ENCODE measurements around the gene HMCES. TPM values are rescaled to one million over a fixed set of nuclear protein-coding genes. Genes with fewer than 3 reads are reported as not detected.
"Not testable (repeated sequence)": the region's sequence is repeated elsewhere in the genome, so short reads cannot be mapped to it uniquely, and the experiment has no call there.

HMCES gene
- total RNA-seq, 2 donors from 2014 or later = 45.0 to 53.7 TPM

GRCh38 chr3:129330409-129330808 is 51.7 kb downstream of the HMCES start:
- H3K27ac ChIP-seq = no peak overlapping the region
- H3K36me3 ChIP-seq = no peaks in the 10 kb centered on the region
- no peak overlapping the region for H3K9ac ChIP-seq (ENCODE audit: low read depth in 2 of 2, low read length in 2 of 2)
- no peaks in the 10 kb centered on the region for H3K9me3 ChIP-seq
- intact Hi-C loops (cut with DNase I) = no loop called here
- no peaks in the 10 kb centered on the region for H3K4me1 ChIP-seq
- H3K4me3 ChIP-seq = no peak overlapping the region
- no peaks in the 10 kb centered on the region for H3K27me3 ChIP-seq
- DNase-seq = no peak
- no peak for TF ChIP-seq CTCF (IDR thresholded peaks at IDR 0.05)

- no peak overlapping the region for H3K27ac ChIP-seq
- no peak for TF ChIP-seq CTCF (IDR thresholded peaks at IDR 0.05)
- no peak overlapping the region for H3K9ac ChIP-seq (ENCODE audit: low read depth in 2 of 2, low read length in 2 of 2)
- no peaks in the 10 kb centered on the region for H3K27me3 ChIP-seq
- no peak overlapping the region for H3K4me3 ChIP-seq
- no peaks in the 10 kb centered on the region for H3K9me3 ChIP-seq
- DNase-seq = no peak
- no peaks in the 10 kb centered on the region for H3K4me1 ChIP-seq
- H3K36me3 ChIP-seq = no peaks in the 10 kb centered on the region
- intact Hi-C loops (cut with DNase I) = no loop called here
These were observed 55.2 kb downstream of the HMCES start for GRCh38 chr3:129333891-129334290.

GRCh38 chr3:129336093-129336706 is 57.5 kb downstream of the HMCES start:
- intact Hi-C loops (cut with DNase I) = no loop called here
- Histone ChIP-seq H3K9ac (ENCODE audit: low read depth in 2 of 2, low read length in 2 of 2) (no peak overlapping the region), H3K27ac (no peak overlapping the region), H3K4me1 (no peaks in the 10 kb centered on the region), H3K27me3 (no peaks in the 10 kb centered on the region), H3K4me3 (no peak overlapping the region), H3K9me3 (no peaks in the 10 kb centered on the region), H3K36me3 (no peaks in the 10 kb centered on the region)
- TF ChIP-seq CTCF (IDR thresholded peaks at IDR 0.05) = no peak
- DNase-seq = no peak

- H3K9me3 ChIP-seq; H3K27ac ChIP-seq; DNase-seq; H3K4me3 ChIP-seq; intact Hi-C loops (cut with DNase I); H3K9ac ChIP-seq (ENCODE audit: low read depth in 2 of 2, low read length in 2 of 2); H3K36me3 ChIP-seq; H3K27me3 ChIP-seq; H3K4me1 ChIP-seq: not testable (repeated sequence)
These were observed 59.0 kb downstream of the HMCES start for GRCh38 chr3:129337719-129338118.

- H3K4me3 ChIP-seq; H3K27me3 ChIP-seq; H3K9me3 ChIP-seq; H3K36me3 ChIP-seq; intact Hi-C loops (cut with DNase I); H3K4me1 ChIP-seq; DNase-seq; H3K27ac ChIP-seq; H3K9ac ChIP-seq (ENCODE audit: low read depth in 2 of 2, low read length in 2 of 2): not testable (repeated sequence)
These were observed 60.5 kb downstream of the HMCES start for GRCh38 chr3:129339186-129339585.

GRCh38 chr3:129339833-129340232 is 61.2 kb downstream of the HMCES start:
- DNase-seq; H3K27me3 ChIP-seq; H3K9ac ChIP-seq (ENCODE audit: low read depth in 2 of 2, low read length in 2 of 2); intact Hi-C loops (cut with DNase I); H3K9me3 ChIP-seq; H3K36me3 ChIP-seq; H3K4me1 ChIP-seq; H3K27ac ChIP-seq; H3K4me3 ChIP-seq: not testable (repeated sequence)

GRCh38 chr3:129341331-129342141 is 62.9 kb downstream of the HMCES start:
- Histone ChIP-seq H3K27me3 (no peaks in the 10 kb centered on the region), H3K36me3 (no peaks in the 10 kb centered on the region), H3K27ac (no peak overlapping the region), H3K9me3 (no peaks in the 10 kb centered on the region), H3K4me3 (no peak overlapping the region), H3K9ac (ENCODE audit: low read depth in 2 of 2, low read length in 2 of 2) (no peak overlapping the region), H3K4me1 (no peaks in the 10 kb centered on the region)
- no peak for TF ChIP-seq CTCF (IDR thresholded peaks at IDR 0.05)
- intact Hi-C loops (cut with DNase I) = no loop called here
- no peak for DNase-seq

All from colonic mucosa (tissue), 4 donors.